ENCODE measurements around the gene DIAPH2.
"Not testable (repeated sequence)": the region's sequence is repeated elsewhere in the genome, so short reads cannot be mapped to it uniquely, and the experiment has no call there.

Gene DIAPH2

GRCh38 chrX:96824166-96824565 lies 139.5 kb downstream of the DIAPH2 start:
- no peak for DNase-seq (ENCODE audit: low read depth in 2 of 2)

GRCh38 chrX:96833333-96833732 lies 148.7 kb downstream of the DIAPH2 start:
- no peak for DNase-seq (ENCODE audit: low read depth in 2 of 2)

- no peak for DNase-seq (ENCODE audit: low read depth in 2 of 2)
These were observed 149.5 kb downstream of the DIAPH2 start for GRCh38 chrX:96834137-96834536.

- no peak for DNase-seq (ENCODE audit: low read depth in 2 of 2)
These were observed 151.1 kb downstream of the DIAPH2 start for GRCh38 chrX:96835660-96836289.

GRCh38 chrX:96837808-96838207 lies 153.2 kb downstream of the DIAPH2 start:
- no peak for DNase-seq (ENCODE audit: low read depth in 2 of 2)

- DNase-seq (ENCODE audit: low read depth in 2 of 2): no peak
These were observed 153.9 kb downstream of the DIAPH2 start for GRCh38 chrX:96838537-96838936.

- no peak for DNase-seq (ENCODE audit: low read depth in 2 of 2)
These were observed 156.7 kb downstream of the DIAPH2 start for GRCh38 chrX:96841325-96841724.

GRCh38 chrX:96841866-96842265 lies 157.2 kb downstream of the DIAPH2 start:
- not testable (repeated sequence) for DNase-seq (ENCODE audit: low read depth in 2 of 2)

GRCh38 chrX:96843566-96843965 lies 158.9 kb downstream of the DIAPH2 start:
- no peak for DNase-seq (ENCODE audit: low read depth in 2 of 2)

GRCh38 chrX:96846841-96847240 lies 162.2 kb downstream of the DIAPH2 start:
- DNase-seq (ENCODE audit: low read depth in 2 of 2): no peak

- DNase-seq (ENCODE audit: low read depth in 2 of 2): not testable (repeated sequence)
These were observed 174.8 kb downstream of the DIAPH2 start for GRCh38 chrX:96859422-96859821.

GRCh38 chrX:96861218-96861617 lies 176.6 kb downstream of the DIAPH2 start:
- no peak for DNase-seq (ENCODE audit: low read depth in 2 of 2)

- DNase-seq (ENCODE audit: low read depth in 2 of 2): no peak
These were observed 177.0 kb downstream of the DIAPH2 start for GRCh38 chrX:96861661-96862060.

GRCh38 chrX:96883608-96884007 lies 199.0 kb downstream of the DIAPH2 start, which contains the start of gene RPA4:
TSS of gene RPA4 (plus strand) at chrX:96883908. CDS start at chrX:96884311, 403 bp downstream.
- DNase-seq (ENCODE audit: low read depth in 2 of 2): no peak

GRCh38 chrX:96884027-96884426 lies 199.4 kb downstream of the DIAPH2 start:
- no peak for DNase-seq (ENCODE audit: low read depth in 2 of 2)

GRCh38 chrX:96889726-96890125 lies 205.1 kb downstream of the DIAPH2 start:
- DNase-seq (ENCODE audit: low read depth in 2 of 2): no peak

GRCh38 chrX:96906741-96907140 lies 222.1 kb downstream of the DIAPH2 start:
- DNase-seq (ENCODE audit: low read depth in 2 of 2): no peak

GRCh38 chrX:96907516-96908272 lies 223.1 kb downstream of the DIAPH2 start:
- no peak for DNase-seq (ENCODE audit: low read depth in 2 of 2)

GRCh38 chrX:96909291-96909690 lies 224.6 kb downstream of the DIAPH2 start:
- no peak for DNase-seq (ENCODE audit: low read depth in 2 of 2)

GRCh38 chrX:96918864-96919263 lies 234.2 kb downstream of the DIAPH2 start:
- DNase-seq (ENCODE audit: low read depth in 2 of 2): no peak

- DNase-seq (ENCODE audit: low read depth in 2 of 2): no peak
These were observed 235.0 kb downstream of the DIAPH2 start for GRCh38 chrX:96919672-96920071.

GRCh38 chrX:96924581-96924980 lies 239.9 kb downstream of the DIAPH2 start:
- DNase-seq (ENCODE audit: low read depth in 2 of 2): no peak

GRCh38 chrX:96929036-96929435 lies 244.4 kb downstream of the DIAPH2 start:
- DNase-seq (ENCODE audit: low read depth in 2 of 2): no peak
